Aorta (tissue), 5 donors: ENCODE data around the gene ASS1. TPM values are rescaled to one million over a fixed set of nuclear protein-coding genes. Genes with fewer than 3 reads are reported as not detected.

Source experiments
- ATAC-seq: fragments of 200-7000 bp; cut with Tn5 transposase; one replicate; pipeline ENCODE4 v1.9.1; 2022; ENCODE audit warnings: moderate library complexity; ENCODE audit not compliant: low FRiP score
- DNase-seq, 2 donors: peaks; one replicate each; pipeline ENCODE4 v3.0.0-alpha.2; 2020
- H3K27ac ChIP-seq, 2 donors: one replicate each; pipeline ENCODE4 v1.5.1; 2013; ENCODE audit warnings: low read length in 2 of 2, mild to moderate bottlenecking in 2 of 2, moderate library complexity in 2 of 2, control low read depth in 1 of 2, inconsistent platforms in 1 of 2, low read depth in 1 of 2
- H3K27me3 ChIP-seq, 2 donors: one replicate each; pipeline ENCODE4 v1.6.1; 2013; ENCODE audit warnings: control low read depth in 1 of 2, low read length in 1 of 2, mild to moderate bottlenecking in 1 of 2, moderate library complexity in 1 of 2; ENCODE audit not compliant: insufficient read depth in 2 of 2, control insufficient read depth in 1 of 2
- H3K36me3 ChIP-seq, 2 donors: one replicate each; pipeline ENCODE4 v1.6.1; 2013; ENCODE audit warnings: control low read depth in 1 of 2, low read length in 1 of 2, mild to moderate bottlenecking in 1 of 2; ENCODE audit not compliant: insufficient read depth in 2 of 2, control insufficient read depth in 1 of 2
- H3K4me1 ChIP-seq, 2 donors: one replicate each; pipeline ENCODE4 v1.6.1; 2013; ENCODE audit warnings: low read length in 2 of 2, control low read depth in 1 of 2, mild to moderate bottlenecking in 1 of 2, moderate library complexity in 1 of 2; ENCODE audit not compliant: insufficient read depth in 2 of 2, control insufficient read depth in 1 of 2
- H3K4me3 ChIP-seq, 2 donors: one replicate each; pipeline ENCODE4 v1.5.1; 2013; ENCODE audit warnings: low read length in 2 of 2, control low read depth in 1 of 2, mild to moderate bottlenecking in 1 of 2
- H3K9me3 ChIP-seq: one replicate; pipeline ENCODE4 v1.6.1; 2013; ENCODE audit warnings: mild to moderate bottlenecking, low read length; ENCODE audit not compliant: control insufficient read depth
- WGBS, 2 donors: extraction: QIAGEN DNeasy Blood & Tissue Kit; methylation state at CpG; one replicate each; pipeline ENCODE4 v1.1.7; 2013; 5-methylcytosine and 5-hydroxymethylcytosine counted together
- intact Hi-C, 2 donors: fragments of 100-400 bp; cut with DNase I; formaldehyde crosslinking; loops; one replicate each; pipeline versions ENCODE4 v1.14.2 to v1.15.0; 2022
- polyA plus RNA-seq, 2 donors: library from polyadenylated mRNA; stranded (reverse); fragments of 200-250 nt; gene quantifications; one replicate each; pipeline ENCODE4 v1.2.3, GENCODE V29; 2013
- total RNA-seq, 2 donors: library from RNA; stranded (reverse); fragmentation: NEBNext Ultra II Directional; extraction: Animal tissue kit (Norgen Biotek cat#: 25700); gene quantifications; one replicate each; pipeline ENCODE4 v1.2.1, GENCODE V29; 2021
- donor health status: healthy with polysubstance abuse.
- donor health status: Bipolar disorder and iron deficiency.
- donor health status: DM: no; HTN: no; CAD: no.
- donor health status: DM: no; HTN: no; CAD: no.
- donor health status: DM: yes; HTN: yes; CAD: no.

Gene ASS1
- total and polyA plus RNA-seq, 4 donors = 52.0 to 99.0 (median 78.5) TPM

DNA sequence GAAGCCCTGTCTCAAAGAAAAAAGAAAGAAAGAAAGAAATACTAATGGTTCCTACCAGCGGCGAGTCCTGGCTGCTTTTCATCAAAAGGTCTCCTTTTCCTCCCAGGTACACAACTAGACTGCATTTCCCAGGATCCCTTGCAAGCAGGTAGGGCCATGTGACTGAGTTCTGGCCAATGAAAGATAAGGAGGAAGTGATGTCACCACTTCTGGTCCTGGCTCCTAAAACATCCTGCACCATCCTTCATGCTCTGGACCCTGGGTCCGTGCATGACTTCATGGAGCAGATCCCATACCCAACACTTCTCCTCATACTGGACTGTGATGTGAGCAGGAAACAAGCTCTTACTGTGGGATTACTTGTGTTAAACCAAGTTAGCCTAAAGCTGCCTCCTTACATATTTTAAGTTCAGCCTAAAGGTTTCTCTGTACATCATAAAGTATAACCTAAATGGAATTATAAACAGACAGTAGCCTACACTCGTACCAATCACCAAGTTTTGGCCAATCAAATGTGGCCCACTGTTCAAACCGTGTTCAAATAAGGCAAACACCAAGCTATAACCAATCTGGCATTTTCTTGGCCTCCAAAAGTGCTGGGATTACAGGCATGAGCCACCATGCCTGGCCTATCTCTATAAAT lies 104.5 kb downstream of the ASS1 start:
- no peaks in the 10 kb centered on the region for H3K9me3 ChIP-seq
- whole genome bisulfite sequencing, 2 donors = 88 to 91% methylated on average over 5 of the region's 5 CpGs
- intact Hi-C loops = no loop called here
- H3K4me3 ChIP-seq = no peak overlapping the region
- H3K36me3 ChIP-seq = no peaks in the 10 kb centered on the region
- H3K4me1 ChIP-seq = no peaks in the 10 kb centered on the region
- ATAC-seq = no peak
- H3K27ac ChIP-seq = no peak overlapping the region
- H3K27me3 ChIP-seq = no peaks in the 10 kb centered on the region
- no peak for DNase-seq

Other genes starting within 250 kb of the ASS1 start
- 10 to 100 TPM in 1 of 2 donors, 1 to 10 TPM in 1; 7.8 to 14.8 TPM for gene HMCN2, start 179.2 kb upstream of the ASS1 start, total RNA-seq
- gene HMCN2, start 179.2 kb upstream of the ASS1 start, polyA plus RNA-seq = 1 to 10 TPM in 1 of 2 donors, under 1 TPM in 1; 0.25 to 1.4 TPM
- gene FUBP3, start 134.6 kb downstream of the ASS1 start, total RNA-seq = 10 to 100 TPM; 45.3 to 50.9 TPM
- gene FUBP3, start 134.6 kb downstream of the ASS1 start, polyA plus RNA-seq = 10 to 100 TPM; 24.4 to 32.0 TPM
- gene PRDM12, start 219.6 kb downstream of the ASS1 start, total RNA-seq = not detected
- gene PRDM12, start 219.6 kb downstream of the ASS1 start, polyA plus RNA-seq = not detected
- gene EXOSC2, start 248.8 kb downstream of the ASS1 start, total RNA-seq = 10 to 100 TPM; 18.7 to 20.2 TPM
- gene EXOSC2, start 248.8 kb downstream of the ASS1 start, polyA plus RNA-seq = 10 to 100 TPM in 1 of 2 donors, 1 to 10 TPM in 1; 9.5 to 17.0 TPM